GM23248 (cell line): Measurements from ENCODE around the gene PNPLA1. TPM values are rescaled to one million over a fixed set of nuclear protein-coding genes. Genes with fewer than 3 reads are reported as not detected.

Experiments
- DNase-seq: peaks from one replicate; pipeline ENCODE4 v3.0.0-alpha.2; 2015
- H2AFZ ChIP-seq: fragments of 200-600 bp; sonication (generic); 2 replicates; pipeline ENCODE4 v1.6.1; 2016; ENCODE audit warnings: antibody characterized with exemption
- H3F3A ChIP-seq: fragments of 200-600 bp; sonication (generic); 2 replicates; pipeline ENCODE4 v1.6.1; 2016; ENCODE audit warnings: mild to moderate bottlenecking, antibody characterized with exemption, mixed run types; ENCODE audit not compliant: insufficient read depth
- H3K27ac ChIP-seq: fragments of 200-600 bp; sonication (generic); 2 replicates; pipeline ENCODE4 v1.5.1; 2016; ENCODE audit warnings: mild to moderate bottlenecking
- H3K27me3 ChIP-seq: fragments of 200-600 bp; sonication (generic); replicated peaks from 2 replicates; pipeline ENCODE4 v1.6.1; 2016; ENCODE audit warnings: mild to moderate bottlenecking; ENCODE audit not compliant: insufficient read depth
- H3K36me3 ChIP-seq: fragments of 200-600 bp; sonication (generic); 2 replicates; pipeline ENCODE4 v1.6.1; 2016; ENCODE audit warnings: low read depth, mild to moderate bottlenecking
- H3K4me1 ChIP-seq: fragments of 200-600 bp; sonication (generic); 2 replicates; pipeline ENCODE4 v1.6.1; 2016; ENCODE audit warnings: mild to moderate bottlenecking; ENCODE audit not compliant: insufficient read depth
- H3K4me2 ChIP-seq: fragments of 200-600 bp; sonication (generic); one replicate; pipeline ENCODE4 v1.6.1; 2016; ENCODE audit warnings: mild to moderate bottlenecking; ENCODE audit not compliant: unreplicated experiment
- H3K4me3 ChIP-seq: fragments of 200-600 bp; sonication (generic); 2 replicates; pipeline ENCODE4 v1.5.1; 2016; ENCODE audit warnings: mild to moderate bottlenecking
- H3K79me2 ChIP-seq: fragments of 200-600 bp; sonication (generic); 2 replicates; pipeline ENCODE4 v1.6.1; 2016; ENCODE audit warnings: mild to moderate bottlenecking; ENCODE audit not compliant: insufficient read depth
- H3K9ac ChIP-seq: fragments of 200-600 bp; sonication (generic); 2 replicates; pipeline ENCODE4 v1.6.1; 2016; ENCODE audit warnings: mild to moderate bottlenecking
- H3K9me2 ChIP-seq: fragments of 200-600 bp; sonication (generic); 2 replicates; pipeline ENCODE4 v1.6.1; 2016; ENCODE audit warnings: mixed run types, mild to moderate bottlenecking, moderate library complexity; ENCODE audit not compliant: insufficient read depth
- H3K9me3 ChIP-seq: fragments of 200-600 bp; sonication (generic); one replicate; pipeline ENCODE4 v1.6.1; 2017; ENCODE audit warnings: low read depth
- H4K20me1 ChIP-seq: fragments of 200-600 bp; sonication (generic); 2 replicates; pipeline ENCODE4 v1.6.0; 2016; ENCODE audit not compliant: insufficient read depth
- EZH2 ChIP-seq: fragments of 200-600 bp; sonication (generic); IDR thresholded peaks from 2 replicates; pipeline ENCODE4 v1.6.1; 2018; ENCODE audit warnings: antibody characterized with exemption, mild to moderate bottlenecking; ENCODE audit not compliant: insufficient read depth, poor library complexity, severe bottlenecking
- EZH2phosphoT487 ChIP-seq: fragments of 200-600 bp; sonication (generic); IDR thresholded peaks from 2 replicates; pipeline ENCODE4 v1.6.1; 2018; ENCODE audit warnings: antibody characterized with exemption, moderate library complexity, mild to moderate bottlenecking, low read depth; ENCODE audit not compliant: insufficient read depth
- WGBS, 2 experiments: methylation state at CpG; one replicate each; pipeline ENCODE4 v1.1.6; 2015 to 2017; ENCODE audit warnings: low lambda C conversion rate in 2 of 2, low coverage in 1 of 2; ENCODE audit errors: missing lambda C conversion rate in 2 of 2; 5-methylcytosine and 5-hydroxymethylcytosine counted together
- in situ Hi-C: fragments of 300-500 bp; cut with MboI; formaldehyde crosslinking; loops from 2 replicates; pipeline ENCODE4 v1.15.0; 2020
- polyA plus RNA-seq: library from polyadenylated mRNA; unstranded; fragments of >200 nt; fragmentation: Nextera tagmentation; extraction: Ambion mirVana; gene quantifications from 2 replicates; pipeline ENCODE4 v1.2.1, GENCODE V29; 2016
- total RNA-seq: library from RNA; depleted of rRNA; stranded (reverse); fragments of >200 nt; shearing (Covaris generic); gene quantifications from 2 replicates; pipeline ENCODE4 v1.2.3, GENCODE V29; 2014

The PNPLA1 gene
- total and polyA plus RNA-seq, 2 experiments from 2014 or later = not detected

GRCh38 chr6:36340306-36340617, 70.4 kb downstream of the PNPLA1 start:
- Histone ChIP-seq H3K9ac (no peak overlapping the region), H3K4me3 (no peak overlapping the region), H4K20me1 (no peaks in the 10 kb centered on the region), H3K27ac (no peak overlapping the region), H3K79me2 (no peaks in the 10 kb centered on the region), H3K4me2 (no peak overlapping the region), H3F3A (no peaks in the 10 kb centered on the region), H3K27me3 (peaks cover 17% of the 10 kb centered on the region; the same call in 1 of the 2 replicates), H3K4me1 (no peaks in the 10 kb centered on the region), H3K9me2 (no peaks in the 10 kb centered on the region), H3K36me3 (no peaks in the 10 kb centered on the region), H2AFZ (peak overlapping the region; percentile 84), H3K9me3 (no peaks in the 10 kb centered on the region)
- DNase-seq = no peak
- TF ChIP-seq EZH2phosphoT487 (no peak), EZH2 (no peak)
- 52 to 54% methylated on average over 12 of the region's 12 CpGs for WGBS, 2 experiments
- in situ Hi-C loops = no loop called here

- DNase-seq = peak; percentile 83
- Histone ChIP-seq H3K36me3 (no peaks in the 10 kb centered on the region), H3K4me2 (peak overlapping the region; percentile 63), H3K9me2 (no peaks in the 10 kb centered on the region), H2AFZ (peak overlapping the region; percentile 84), H3F3A (no peaks in the 10 kb centered on the region), H3K9ac (peak overlapping the region; percentile 36; the same call in 1 of the 2 replicates), H3K27ac (no peak overlapping the region), H3K4me1 (no peaks in the 10 kb centered on the region), H3K4me3 (peak overlapping the region; percentile 51), H4K20me1 (no peaks in the 10 kb centered on the region), H3K79me2 (no peaks in the 10 kb centered on the region), H3K9me3 (no peaks in the 10 kb centered on the region), H3K27me3 (peaks cover 11% of the 10 kb centered on the region; the same call in 1 of the 2 replicates)
- TF ChIP-seq EZH2 (no peak), EZH2phosphoT487 (no peak)
- in situ Hi-C loops = no loop called here
- 19% methylated on average over 36 of the region's 36 CpGs for WGBS, 2 experiments
These were observed 71.0 kb downstream of the PNPLA1 start for GRCh38 chr6:36340618-36341454.

GRCh38 chr6:36343109-36343680, 73.3 kb downstream of the PNPLA1 start:
- H3K27me3 ChIP-seq = 0 out of 2 replicates have a peak, but pooled peaks cover 7% of the 10 kb centered on the region
- in situ Hi-C loops = no loop called here
- no peaks in the 10 kb centered on the region for H3K9me2 ChIP-seq
- H3K4me2 ChIP-seq = no peak overlapping the region
- no peaks in the 10 kb centered on the region for H4K20me1 ChIP-seq
- no peak overlapping the region for H3K27ac ChIP-seq
- no peak overlapping the region for H2AFZ ChIP-seq
- no peak for DNase-seq
- 88 to 91% methylated on average over 5 of the region's 5 CpGs for WGBS, 2 experiments
- no peaks in the 10 kb centered on the region for H3K4me1 ChIP-seq
- no peak for TF ChIP-seq EZH2
- no peak for TF ChIP-seq EZH2phosphoT487
- no peaks in the 10 kb centered on the region for H3K79me2 ChIP-seq
- no peaks in the 10 kb centered on the region for H3F3A ChIP-seq
- H3K9ac ChIP-seq = no peak overlapping the region
- no peak overlapping the region for H3K4me3 ChIP-seq
- H3K36me3 ChIP-seq = no peaks in the 10 kb centered on the region
- no peaks in the 10 kb centered on the region for H3K9me3 ChIP-seq

GRCh38 chr6:36345681-36346466, 76.0 kb downstream of the PNPLA1 start:
- Histone ChIP-seq H3K4me2 (no peak overlapping the region), H3F3A (peaks cover 9% of the 10 kb centered on the region), H3K9ac (no peak overlapping the region), H3K36me3 (no peaks in the 10 kb centered on the region), H3K27me3 (no peaks in the 10 kb centered on the region), H3K4me1 (peaks cover 11% of the 10 kb centered on the region), H3K27ac (no peak overlapping the region), H3K9me2 (no peaks in the 10 kb centered on the region), H3K9me3 (no peaks in the 10 kb centered on the region), H2AFZ (no peak overlapping the region), H3K4me3 (no peak overlapping the region), H4K20me1 (no peaks in the 10 kb centered on the region), H3K79me2 (no peaks in the 10 kb centered on the region)
- 81 to 85% methylated on average over 13 of the region's 13 CpGs for whole genome bisulfite sequencing, 2 experiments
- DNase-seq = no peak
- in situ Hi-C loops = no loop called here
- TF ChIP-seq EZH2 (no peak), EZH2phosphoT487 (no peak)
